GM18517 (cell line): Measurements from ENCODE around the gene TMEM129.

ENCODE experiments used
- ATAC-seq: cut with Tn5 transposase; IDR thresholded peaks from one replicate; pipeline ENCODE4 v1.9.1; 2021; ENCODE audit warnings: mild to moderate bottlenecking, moderate library complexity; ENCODE audit not compliant: unreplicated experiment

TMEM129 gene

GRCh38 chr4:1758306-1759121 lies 37.4 kb upstream of the TMEM129 start:
- no peak for ATAC-seq

- ATAC-seq: no peak
Observed at GRCh38 chr4:1757836-1758235, 36.7 kb upstream of the TMEM129 start.

- ATAC-seq: no peak
Observed at GRCh38 chr4:1756893-1757779, 36.0 kb upstream of the TMEM129 start.

GRCh38 chr4:1756079-1756478 lies 35.0 kb upstream of the TMEM129 start:
- no peak for ATAC-seq

GRCh38 chr4:1755297-1755696 lies 34.2 kb upstream of the TMEM129 start:
- ATAC-seq: no peak

GRCh38 chr4:1754336-1754735 lies 33.2 kb upstream of the TMEM129 start:
- no peak for ATAC-seq

GRCh38 chr4:1753697-1754311 lies 32.7 kb upstream of the TMEM129 start:
- no peak for ATAC-seq

GRCh38 chr4:1753294-1753696 lies 32.2 kb upstream of the TMEM129 start:
- no peak for ATAC-seq

- no peak for ATAC-seq
Observed at GRCh38 chr4:1752284-1753041, 31.3 kb upstream of the TMEM129 start.

- ATAC-seq: no peak
Observed at GRCh38 chr4:1751919-1752283, 30.8 kb upstream of the TMEM129 start.

- ATAC-seq: no peak
Observed at GRCh38 chr4:1751155-1751918, 30.2 kb upstream of the TMEM129 start.

- no peak for ATAC-seq
Observed at GRCh38 chr4:1750381-1751154, 29.4 kb upstream of the TMEM129 start.

GRCh38 chr4:1749826-1750225 lies 28.7 kb upstream of the TMEM129 start:
- ATAC-seq: no peak

GRCh38 chr4:1749370-1749769 lies 28.2 kb upstream of the TMEM129 start:
- ATAC-seq: no peak

- ATAC-seq: no peak
Observed at GRCh38 chr4:1748465-1748995, 27.4 kb upstream of the TMEM129 start.

- no peak for ATAC-seq
Observed at GRCh38 chr4:1747603-1747967, 26.5 kb upstream of the TMEM129 start.

- no peak for ATAC-seq
Observed at GRCh38 chr4:1746919-1747602, 25.9 kb upstream of the TMEM129 start.

GRCh38 chr4:1746265-1746691 lies 25.2 kb upstream of the TMEM129 start:
- ATAC-seq: no peak

- no peak for ATAC-seq
Observed at GRCh38 chr4:1745697-1746096, 24.6 kb upstream of the TMEM129 start.
